ENCODE measurements around the gene BMP6.
"Not testable (repeated sequence)": the region's sequence is repeated elsewhere in the genome, so short reads cannot be mapped to it uniquely, and the experiment has no call there.

BMP6 gene

DNA sequence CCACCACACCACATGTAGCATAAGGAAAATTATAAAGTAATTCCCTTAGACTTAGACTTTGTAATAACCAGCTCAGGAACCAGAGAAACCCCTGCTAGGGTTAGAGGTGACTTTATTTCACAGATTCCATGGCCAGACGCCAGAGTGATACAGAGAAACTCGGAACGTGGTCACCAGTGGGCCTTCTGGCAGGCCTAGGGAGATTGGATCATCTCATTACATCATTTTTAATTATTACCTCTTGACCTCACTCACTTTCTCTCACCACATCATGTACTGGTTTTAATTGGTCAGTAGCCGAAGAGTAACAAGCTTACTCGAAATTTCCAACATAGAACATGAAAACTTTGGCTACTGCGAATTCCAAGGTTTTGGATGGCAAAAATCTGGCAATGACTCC is 72.9 kb downstream of the BMP6 start:
- DNase-seq: no peak

DNA sequence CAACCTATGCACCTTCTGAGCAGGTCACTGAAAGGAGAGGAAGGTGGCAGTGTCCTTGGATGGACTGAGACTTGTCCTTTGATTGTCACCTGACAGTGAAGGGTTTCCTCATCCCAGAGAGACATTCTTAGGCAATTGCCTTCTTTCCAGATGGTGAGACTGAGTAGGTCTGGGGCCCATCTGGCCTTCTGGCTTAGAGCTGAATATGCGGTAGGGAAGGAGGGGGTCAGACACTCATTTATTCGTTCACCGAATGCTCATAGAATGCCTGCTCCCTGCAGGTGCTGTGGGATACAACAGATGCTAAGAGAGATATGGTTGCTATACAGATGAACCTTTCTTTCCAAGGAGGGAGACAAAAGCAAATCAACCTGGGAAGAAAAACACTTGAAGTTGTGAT is 76.8 kb downstream of the BMP6 start:
- no peak for DNase-seq

DNA sequence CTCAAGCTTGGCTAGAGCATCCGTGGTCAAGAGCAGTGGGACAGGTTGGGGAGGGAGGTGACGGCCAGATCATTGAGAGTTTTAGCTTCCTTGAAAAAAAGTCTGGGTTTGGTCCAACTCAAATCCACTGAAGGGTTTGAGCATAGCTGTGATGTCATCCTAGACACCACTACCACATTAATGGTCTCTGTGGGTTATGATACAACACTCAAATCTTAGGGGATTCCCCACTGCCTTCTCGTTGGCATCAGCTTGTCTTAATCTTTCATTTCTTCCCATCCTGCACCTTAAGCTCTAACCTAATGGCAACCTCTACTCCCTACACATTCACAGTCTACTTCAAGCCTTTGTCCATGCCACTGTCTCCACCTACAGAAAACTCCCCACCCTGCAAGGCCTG is 77.3 kb downstream of the BMP6 start:
- DNase-seq: no peak

DNA sequence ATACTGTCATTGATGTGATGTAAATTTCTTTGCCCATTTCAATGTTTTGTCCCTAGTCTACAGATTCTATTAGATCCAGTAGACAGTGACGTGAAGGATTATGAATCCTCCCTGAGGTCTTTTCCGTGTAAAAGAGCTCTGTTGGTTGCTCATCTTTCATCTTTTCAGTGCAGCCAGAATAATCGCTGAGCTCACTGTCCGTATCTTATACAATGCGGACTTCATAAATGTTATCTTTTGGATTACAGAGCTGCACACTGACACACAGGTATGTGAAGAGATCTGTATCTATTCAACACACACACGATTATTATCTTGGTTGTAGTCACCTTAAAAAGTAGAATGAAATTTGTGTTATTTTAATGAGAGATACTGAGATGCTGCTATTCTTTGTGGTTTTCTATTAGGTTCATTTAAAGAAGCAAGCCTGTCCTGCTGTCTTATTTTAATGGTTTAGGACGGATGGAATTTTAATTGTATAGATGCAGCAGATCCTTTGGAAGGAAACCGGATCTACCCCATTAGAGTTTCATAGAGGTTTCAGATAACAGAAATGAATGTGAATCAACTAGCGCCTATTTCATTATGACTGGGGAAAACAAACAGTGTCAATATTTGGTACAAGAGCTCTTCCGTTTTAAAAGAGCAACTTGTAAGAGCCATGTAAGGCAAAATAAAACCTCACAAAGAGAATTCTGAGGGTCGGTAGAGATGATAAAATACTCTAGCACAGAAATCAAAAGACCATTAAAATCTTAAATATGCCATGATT is 79.4 kb downstream of the BMP6 start:
- DNase-seq: no peak

DNA sequence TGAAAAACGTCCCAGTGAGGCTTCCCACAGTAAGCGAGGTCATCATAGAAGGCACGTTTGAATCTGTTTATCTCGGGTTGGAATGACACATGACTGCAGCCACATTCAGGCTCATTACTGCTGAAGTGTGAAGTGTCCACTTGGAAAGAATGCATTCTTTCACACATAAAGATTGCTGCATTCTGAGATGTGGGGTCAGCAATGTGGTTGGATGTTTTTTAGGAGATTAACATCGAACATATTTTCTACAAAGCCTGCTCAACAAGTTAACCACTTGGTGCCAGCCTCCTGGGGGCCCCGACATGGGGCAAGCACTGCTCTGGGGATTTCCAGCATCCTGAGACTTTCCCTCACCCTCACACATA is 79.9 kb downstream of the BMP6 start:
- no peak for DNase-seq

DNA sequence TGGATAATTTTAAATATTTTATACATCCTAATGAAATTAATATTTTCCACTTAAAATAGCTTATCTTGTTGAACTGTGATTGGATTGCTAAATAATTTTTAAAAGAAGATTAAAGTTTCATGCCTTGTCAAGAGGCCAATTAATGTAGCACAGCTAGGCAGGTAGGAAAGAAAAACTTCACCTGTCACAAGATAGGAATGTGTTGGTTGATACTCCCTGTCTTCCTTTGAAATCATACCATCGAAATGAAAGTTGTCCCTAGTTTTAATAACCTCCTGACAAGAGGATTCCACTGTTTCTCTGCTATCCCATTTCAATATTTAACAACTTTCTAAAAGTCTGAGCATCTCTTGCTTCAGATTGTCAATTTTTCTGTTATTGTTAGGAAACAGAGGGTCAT is 80.8 kb downstream of the BMP6 start:
- DNase-seq: no peak

DNA sequence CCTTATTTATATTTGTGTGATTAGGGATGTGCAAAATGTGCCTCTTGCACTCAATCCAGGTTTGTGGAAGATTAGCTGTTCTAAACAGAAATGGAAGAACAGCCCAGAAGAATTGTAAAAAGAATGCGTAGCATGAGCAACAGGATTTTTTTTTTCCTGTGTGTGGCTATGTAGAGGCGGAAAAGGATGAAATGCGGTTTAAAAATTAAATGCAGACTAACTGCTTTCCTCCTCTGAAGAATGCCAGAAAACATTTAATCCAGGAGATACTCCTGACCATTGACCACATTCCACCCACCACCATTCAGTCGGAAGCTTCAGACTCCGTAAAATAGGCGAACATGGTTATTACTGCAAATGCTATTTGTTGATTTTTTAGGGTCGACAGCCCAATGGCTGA is 83.4 kb downstream of the BMP6 start:
- no peak for DNase-seq

DNA sequence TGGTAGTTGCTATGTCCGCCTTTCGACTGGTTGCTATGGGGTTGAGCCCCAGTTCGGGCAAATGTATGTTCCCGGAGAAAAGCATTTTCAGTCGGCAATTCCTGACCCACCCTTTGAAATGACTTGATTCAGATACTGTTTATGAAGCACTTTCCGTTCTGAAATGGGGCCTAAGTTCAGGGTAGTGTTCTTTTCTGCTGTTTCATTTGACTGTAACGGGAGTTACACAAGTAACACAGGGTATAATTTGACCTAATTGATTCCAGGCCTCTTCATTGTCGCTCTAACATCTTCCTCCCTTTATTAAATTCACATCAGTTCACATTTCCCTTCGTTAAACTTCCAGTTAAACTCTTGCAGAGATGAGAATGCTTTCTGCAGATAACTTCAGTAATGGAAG is 85.5 kb downstream of the BMP6 start:
- no peak for DNase-seq

DNA sequence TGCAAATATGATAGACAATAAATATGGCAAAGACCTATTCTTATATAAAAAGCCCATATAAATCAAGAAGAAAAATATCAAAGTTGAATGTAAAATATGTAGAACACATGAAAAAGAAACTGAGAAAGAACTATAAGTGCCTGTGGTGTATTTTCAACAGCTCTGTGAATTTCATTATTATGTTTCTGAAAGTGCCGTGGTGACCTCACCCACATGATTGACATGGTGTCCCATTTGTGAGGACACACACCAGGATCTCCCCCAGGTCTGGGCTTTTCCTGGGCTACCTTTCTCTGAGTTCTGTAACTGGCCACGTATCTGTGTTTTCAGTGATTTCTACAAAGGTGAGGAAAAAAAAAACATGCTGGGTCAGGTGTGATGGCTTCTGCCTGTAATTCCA is 86.7 kb downstream of the BMP6 start:
- DNase-seq: no peak

DNA sequence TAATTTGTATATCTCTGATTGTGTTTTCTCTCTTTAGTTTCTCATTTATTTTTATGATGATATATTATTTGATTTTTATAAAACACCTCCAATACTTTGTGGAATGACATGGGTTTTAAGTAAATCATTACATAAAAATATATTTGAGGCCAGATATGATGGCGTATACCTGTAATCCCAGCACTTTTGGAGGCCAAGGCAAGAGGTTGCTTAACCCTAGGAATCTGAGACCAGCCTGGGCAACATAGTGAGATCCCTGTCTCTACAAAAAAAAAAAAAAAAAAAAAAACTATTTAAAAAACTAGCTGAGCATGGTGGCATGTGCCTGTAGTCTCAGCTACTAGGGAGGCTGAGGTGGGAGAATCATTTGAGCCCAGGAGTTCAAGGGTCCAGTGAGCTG is 87.3 kb downstream of the BMP6 start:
- DNase-seq: no peak

DNA sequence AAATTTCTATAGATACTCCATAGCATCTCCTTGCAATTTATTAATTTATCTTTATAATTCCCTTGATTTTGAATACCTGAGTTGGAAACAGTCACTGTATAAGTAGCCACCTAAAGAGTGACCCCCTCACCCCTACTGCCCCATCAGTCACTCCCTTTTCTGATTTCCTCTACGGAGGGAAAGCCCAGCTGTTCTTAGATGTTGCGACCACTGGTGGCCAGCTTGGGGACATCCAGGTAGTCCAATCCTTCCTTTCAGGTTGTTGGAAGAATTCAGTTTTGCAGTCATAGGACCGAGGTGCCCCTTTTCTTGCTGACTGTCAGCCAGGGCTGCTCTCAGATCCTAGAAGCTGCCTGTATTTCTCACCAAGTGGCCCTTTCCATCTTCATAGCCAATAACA is 87.8 kb downstream of the BMP6 start:
- no peak for DNase-seq

DNA sequence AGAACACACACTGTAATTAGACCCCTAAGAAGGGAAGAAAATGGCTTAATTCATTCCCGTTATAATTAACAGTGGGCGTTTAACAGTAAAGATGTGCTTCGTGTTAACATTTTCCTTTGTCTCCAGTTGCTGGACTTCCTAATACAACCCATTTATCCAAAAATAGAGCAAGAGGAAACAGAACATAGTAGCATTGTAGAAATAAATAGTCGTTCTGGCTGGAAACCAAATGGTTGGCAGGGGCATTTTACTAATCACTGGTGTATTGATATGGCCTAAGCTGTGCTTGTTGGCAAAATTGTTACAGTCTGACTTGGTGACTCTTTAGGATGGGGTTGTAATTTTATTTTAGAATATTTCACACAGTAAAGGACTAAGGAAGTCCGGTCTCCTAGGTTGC is 89.8 kb downstream of the BMP6 start:
- DNase-seq: no peak

DNA sequence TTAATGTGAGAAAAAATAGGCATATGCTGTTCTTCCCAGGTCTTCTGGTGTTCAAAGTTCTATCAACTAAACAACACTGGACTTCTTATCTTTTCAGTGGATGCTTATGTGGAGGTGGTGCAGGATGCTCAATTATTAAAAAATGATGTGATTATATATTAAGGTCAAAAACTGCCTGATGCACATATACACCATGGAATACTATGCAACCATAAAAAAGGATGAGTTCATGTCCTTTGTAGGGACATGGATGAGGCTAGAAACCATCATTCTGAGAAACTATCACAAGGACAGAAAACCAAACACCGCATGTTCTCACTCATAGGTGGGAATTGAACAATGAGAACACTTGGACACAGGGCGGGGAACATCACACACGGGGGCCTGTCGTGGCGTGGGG is 91.3 kb downstream of the BMP6 start:
- not testable (repeated sequence) for DNase-seq

DNA sequence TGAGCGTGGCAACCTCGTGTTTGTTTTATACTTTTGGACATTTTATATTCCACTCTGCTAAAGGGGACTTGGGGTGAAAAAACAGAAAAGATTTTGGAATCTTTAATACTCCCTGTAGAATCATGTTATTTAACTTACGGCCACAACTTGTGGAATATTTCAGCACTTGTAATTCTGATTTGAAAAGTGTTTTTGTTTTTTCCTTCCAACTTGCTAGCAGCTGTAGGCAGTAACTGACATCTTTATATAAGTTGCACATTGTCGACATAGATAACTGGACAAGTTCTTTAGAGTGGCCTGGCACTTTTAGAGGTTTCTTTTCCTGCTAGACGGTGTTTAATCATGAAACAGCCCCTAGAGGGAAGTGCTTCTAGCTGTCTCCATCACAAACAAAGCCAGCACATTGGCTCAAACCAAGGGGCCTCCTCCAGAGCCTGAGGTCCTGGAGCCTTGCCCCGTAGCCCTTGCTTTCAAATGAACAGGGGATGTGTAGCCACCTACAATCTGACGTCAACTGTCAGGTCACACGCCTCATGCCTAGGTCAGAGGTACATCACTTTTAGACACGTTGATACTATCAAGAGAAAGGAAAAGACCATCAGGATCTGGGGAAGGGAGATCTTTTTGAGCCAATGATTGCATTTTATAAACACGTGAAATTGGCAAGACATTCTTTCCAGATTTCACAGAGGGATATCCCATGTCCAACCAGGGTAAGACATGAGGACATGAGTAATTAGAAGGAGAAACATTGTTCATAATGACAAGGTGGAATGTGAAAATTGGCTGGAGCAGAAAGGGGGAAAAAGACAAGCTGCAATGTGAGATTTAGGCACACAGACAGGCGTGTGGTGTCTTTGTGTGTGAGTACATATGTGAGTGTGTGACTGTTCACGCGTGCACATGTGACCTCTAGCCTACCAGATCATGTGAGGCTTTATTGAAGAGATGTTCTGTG is 92.6 kb downstream of the BMP6 start:
- no peak for DNase-seq

DNA sequence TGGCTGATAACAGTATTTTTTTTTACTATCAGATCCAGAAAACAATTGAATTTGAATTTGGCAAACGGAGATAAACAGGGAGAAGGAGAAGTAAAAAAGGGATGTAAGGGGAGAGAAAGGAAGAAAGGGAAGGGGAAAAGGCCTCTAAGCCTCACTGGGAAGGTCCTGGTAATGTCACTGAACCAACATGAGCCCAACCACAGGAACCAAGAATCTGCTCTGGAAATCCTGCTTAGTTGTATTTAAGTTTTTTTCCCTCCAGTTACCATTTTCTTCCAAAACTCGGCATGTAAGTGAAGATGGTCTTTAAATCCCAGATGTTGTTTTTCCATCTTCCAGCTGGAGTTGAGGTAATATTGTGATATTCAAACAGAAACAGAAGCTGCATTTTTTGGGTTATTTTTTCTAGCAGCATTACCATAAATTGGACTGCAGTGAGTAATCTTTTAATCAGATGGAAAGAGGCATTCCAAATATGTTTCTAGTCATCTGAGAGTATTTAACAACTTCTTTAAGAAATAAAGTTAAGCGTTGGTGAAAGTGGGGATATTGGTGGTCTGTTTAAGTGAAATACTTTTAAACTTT is 93.6 kb downstream of the BMP6 start:
- no peak for DNase-seq

DNA sequence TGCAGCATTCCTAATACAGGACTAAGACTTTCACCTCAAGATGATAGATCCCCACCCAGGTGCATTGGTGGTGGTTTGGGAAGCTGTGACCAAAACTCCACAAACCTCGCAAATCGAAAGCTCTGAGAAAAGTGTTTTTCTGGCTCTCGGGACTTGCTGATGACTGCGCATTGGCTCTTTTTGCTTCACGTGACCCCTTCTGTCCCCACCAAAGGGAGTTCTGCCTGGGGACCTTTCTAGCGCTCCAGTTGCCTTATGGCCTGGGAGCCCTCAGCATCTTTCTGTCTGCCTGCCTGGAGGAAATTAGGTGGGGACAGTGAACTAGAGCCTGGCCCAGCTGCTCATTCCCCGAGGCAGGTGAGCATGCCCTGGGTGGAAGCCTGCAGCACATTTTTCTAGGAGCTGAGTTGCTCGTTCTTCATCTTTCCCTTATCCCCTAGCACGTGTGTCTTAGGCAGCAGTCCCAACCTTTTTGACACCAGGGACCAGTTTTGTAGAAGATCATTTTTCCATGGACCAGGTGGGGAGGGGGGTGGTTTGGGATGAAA is 94.5 kb downstream of the BMP6 start:
- no peak for DNase-seq

DNA sequence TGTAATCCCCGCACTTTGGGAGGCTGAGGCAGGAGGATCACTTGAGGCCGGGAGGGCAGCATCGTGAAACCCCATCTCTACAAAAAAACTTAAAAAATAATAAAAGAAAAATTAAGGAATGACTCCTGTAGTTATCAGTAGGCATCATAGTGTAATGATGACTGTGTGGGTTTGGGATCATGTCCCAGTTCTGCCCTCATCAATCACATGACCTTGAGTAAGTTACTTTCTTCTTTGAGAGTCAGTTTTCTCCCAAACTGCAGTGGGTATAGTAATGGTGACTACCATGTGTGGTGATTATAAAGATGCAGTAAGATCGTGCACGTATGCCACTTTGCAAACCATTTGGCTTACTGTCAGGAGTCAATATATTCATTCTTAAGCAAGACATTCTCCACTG is 95.5 kb downstream of the BMP6 start:
- DNase-seq: no peak

DNA sequence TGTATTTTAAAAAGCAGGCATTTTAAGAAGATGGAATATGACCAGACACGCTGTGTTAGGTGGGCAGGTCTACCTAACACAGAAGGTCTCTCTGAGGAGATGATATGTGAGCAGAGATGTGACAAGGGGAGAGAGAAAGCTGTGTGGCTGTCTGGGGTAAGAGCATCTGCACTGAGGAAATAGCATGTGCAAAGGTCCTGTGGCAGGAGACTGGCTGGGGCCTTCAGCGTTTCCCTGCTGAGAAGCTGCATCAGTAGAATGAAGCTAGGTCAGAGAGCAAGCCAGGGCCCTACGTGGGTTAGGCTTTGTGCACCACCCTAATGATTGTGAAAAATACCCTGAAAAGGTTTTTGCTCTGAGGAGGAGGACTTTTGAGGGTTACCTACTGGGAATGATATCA is 97.7 kb downstream of the BMP6 start:
- no peak for DNase-seq

DNA sequence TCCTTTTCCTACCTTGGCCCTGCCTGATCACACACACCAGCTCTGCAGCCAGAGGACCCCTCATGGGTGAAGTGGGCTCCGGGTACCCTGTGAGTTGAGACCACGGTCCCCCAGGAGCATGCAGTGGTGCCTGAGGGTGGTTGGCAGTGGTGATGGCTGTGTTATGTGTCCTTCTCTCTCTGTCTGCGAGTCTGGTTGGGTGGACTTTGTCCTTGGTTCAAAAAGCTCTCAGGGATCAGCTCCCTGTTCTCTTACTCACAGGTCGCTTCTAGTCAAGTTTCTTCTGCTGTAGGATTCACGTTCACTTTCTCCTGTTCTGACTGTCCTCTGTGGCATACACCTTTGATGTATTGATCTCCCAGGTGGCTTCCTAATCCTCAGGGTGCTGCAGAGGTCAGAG is 100.1 kb downstream of the BMP6 start:
- DNase-seq: no peak

DNA sequence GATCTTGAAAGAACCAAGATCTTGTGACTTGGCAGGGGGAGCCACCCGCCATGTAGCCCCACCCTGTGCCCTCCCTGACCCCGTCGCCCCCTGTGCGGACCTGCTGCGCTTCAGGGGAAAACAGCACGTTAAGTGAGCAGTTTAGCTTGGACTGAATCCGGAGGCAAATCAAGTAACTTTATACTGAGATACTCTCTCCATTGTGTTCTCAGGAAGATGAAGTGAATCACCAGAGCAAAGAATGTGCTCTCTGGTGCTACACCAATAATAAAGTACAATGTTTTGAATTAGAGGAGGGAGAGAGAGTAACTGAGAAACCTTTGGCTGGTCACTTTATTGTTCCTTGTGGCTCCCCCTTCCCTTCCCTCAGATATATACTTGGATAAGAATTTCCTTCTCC is 101.2 kb downstream of the BMP6 start:
- DNase-seq: no peak

DNA sequence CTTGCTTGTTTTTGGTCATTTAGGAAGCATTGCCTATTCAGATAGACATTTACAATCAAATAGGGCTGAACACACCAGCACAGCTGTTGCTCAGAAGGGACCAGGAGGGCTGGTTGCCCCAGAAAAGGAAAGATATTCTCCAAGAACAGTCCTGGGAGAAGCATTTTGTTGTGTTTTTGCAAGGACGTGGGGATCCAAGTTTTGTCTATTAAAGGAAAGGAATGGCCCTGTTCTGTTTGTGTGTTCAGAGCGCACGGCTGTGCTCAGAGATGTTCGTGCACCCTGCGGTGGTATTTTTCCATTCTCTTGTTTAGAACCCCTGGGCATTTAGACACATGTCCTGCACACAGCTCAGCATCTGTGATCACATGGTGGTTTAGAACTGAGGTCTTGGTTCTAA is 102.2 kb downstream of the BMP6 start:
- DNase-seq: no peak

DNA sequence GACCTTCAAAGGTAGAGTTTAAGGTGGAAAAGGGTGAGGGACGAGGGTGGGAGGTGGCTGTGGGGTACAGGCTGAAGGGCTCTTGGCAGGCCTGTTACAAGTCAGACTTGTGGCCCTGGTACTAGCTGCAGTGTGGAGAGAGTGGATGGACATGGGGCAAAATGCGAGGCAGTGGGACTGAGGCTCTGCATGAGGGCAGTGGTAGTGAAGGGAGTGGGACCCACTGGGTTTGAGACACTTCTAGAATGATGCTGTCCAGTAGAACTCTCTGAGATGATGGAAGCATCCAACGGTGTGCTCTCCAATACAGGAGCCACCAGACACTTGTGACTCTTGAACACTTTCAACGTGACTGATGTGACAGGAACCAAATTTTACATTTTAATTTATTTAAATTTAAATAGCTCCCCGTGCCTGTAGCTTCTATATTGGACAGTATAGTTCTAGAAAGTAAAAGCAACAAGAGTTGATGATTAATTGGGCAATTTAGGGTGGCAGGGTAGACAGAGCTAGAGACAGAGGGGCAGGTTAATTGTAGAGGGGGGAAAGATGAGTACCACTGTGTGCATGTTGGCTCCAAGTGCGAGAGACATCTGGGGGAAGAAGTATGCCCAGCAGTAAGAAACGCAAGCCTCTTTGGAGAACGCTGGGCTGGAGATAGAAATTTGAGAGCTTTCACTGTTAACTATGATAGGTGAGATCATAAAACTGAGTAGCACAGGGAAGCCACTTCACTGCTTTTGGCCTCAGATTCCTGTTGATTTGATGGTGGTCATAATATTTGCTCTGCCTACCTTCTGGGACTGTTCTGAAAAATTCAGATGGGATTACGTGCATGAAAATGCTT is 107.2 kb downstream of the BMP6 start:
- no peak for DNase-seq

DNA sequence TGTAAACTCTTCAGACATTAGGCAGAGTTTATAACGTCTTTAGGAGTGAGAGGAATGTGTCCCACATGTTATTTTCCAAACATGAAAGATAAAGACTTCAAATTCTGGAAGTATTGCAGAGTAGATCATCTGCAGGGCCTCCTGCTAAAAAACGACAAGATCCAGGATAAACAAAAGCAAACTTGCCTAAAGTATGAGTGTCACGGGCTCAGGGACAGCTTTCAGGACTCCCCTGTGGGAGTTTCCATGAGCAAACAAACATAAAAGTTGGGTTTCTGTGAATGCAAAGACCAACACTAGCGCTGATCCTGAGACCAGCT is 107.8 kb downstream of the BMP6 start:
- DNase-seq: no peak

Measured in activated effector memory CD4-positive, alpha-beta T cell treated with anti-CD3 and anti-CD28 coated beads, Interleukin-2, amount 50 U/mL, for 16 hours (primary cell).